Measurements from ENCODE around the gene CRY2.
"Not testable (repeated sequence)": the region's sequence is repeated elsewhere in the genome, so short reads cannot be mapped to it uniquely, and the experiment has no call there.

Gene CRY2

DNA sequence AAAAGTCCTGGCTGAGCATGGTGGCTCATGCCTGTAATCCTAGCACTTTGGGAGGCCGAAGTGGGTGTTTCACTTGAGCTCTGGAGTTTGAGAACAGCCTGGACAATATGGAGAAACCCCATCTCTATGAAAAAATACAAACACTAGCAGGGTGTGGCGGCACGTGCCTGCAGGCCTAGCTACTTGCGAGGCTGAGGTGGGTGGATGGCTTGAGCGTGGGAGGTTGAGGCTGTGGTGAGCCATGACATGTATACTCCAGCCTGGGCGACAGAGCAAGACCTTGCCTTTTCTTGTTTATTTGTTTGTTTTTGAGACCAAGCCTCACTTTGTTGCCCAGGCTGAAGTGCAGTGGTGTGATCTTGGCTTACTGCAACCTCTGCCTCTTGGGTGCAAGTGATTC is 8.1 kb upstream of the CRY2 start:
- in situ Hi-C loops (cut with MboI; ENCODE audit: low sequenced_read_pairs, unreplicated experiment) = no loop called here
- DNase-seq (ENCODE audit: low spot score) = no peak
- TF ChIP-seq, protein P1, sequence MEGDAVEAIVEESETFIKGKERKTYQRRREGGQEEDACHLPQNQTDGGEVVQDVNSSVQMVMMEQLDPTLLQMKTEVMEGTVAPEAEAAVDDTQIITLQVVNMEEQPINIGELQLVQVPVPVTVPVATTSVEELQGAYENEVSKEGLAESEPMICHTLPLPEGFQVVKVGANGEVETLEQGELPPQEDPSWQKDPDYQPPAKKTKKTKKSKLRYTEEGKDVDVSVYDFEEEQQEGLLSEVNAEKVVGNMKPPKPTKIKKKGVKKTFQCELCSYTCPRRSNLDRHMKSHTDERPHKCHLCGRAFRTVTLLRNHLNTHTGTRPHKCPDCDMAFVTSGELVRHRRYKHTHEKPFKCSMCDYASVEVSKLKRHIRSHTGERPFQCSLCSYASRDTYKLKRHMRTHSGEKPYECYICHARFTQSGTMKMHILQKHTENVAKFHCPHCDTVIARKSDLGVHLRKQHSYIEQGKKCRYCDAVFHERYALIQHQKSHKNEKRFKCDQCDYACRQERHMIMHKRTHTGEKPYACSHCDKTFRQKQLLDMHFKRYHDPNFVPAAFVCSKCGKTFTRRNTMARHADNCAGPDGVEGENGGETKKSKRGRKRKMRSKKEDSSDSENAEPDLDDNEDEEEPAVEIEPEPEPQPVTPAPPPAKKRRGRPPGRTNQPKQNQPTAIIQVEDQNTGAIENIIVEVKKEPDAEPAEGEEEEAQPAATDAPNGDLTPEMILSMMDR (IDR thresholded peaks at IDR 0.05; ENCODE audit: borderline replicate concordance, control extremely low read depth, extremely low read depth, insufficient read depth, missing control alignments) = no peak

DNA sequence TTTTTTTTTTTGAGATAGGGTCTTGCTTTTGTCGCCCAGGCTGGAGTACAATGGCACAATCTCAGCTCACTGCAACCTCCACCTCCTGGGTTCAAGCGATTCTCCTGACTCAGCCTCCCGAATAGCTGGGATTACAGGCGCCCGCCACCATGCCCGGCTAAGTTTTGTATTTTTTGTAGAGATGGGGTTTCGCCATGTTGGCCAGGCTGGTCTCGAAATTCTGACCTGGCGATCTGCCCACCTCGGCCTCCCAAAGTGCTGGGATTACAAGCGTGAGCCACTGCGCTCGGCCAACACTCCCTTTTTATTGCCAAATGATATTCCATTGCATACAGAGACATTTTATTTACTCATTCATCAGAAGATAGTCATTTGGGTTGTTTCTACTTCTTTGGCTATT is 7.0 kb upstream of the CRY2 start:
- in situ Hi-C loops (cut with MboI; ENCODE audit: low sequenced_read_pairs, unreplicated experiment); DNase-seq (ENCODE audit: low spot score): not testable (repeated sequence)

DNA sequence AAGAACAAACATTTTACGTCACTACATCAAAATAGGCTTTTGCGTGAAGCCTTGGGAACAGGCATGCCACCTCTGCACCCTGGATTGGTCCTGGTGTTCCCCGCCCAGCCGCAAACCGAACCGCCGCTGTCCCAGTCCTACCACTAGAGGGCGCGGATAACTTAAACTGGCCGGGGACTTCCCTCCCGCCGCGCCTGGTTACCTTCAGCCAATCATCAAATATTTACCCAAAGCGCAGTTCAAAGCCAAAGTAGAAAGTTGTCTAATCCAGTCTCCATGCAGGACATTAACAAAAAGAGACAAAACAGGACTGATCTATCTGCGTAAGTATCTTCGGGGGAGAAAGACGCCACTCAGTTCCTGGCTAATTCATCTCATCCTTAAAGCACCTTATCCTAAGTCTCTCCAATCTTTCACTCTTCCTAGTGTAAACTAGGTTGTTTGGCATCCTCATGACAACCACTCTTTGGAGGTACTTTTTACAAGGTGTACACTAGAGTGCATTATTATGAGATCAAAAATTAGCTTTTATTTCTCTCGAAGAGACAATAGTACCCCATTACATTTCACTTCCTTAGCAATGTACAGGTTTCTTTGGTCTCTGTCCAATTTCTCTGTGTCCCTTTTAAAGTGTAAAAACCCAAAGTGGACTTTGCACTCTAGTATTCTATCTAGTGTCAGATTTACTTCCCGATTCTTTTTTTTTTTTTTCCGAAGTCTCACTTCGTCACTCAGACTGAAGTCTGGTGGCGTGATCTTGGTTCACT is 3.9 kb upstream of the CRY2 start:
- TF ChIP-seq, protein P1 (IDR thresholded peaks at IDR 0.05; ENCODE audit: borderline replicate concordance, control extremely low read depth, extremely low read depth, insufficient read depth, missing control alignments) = peak; percentile 93
- DNase-seq (ENCODE audit: low spot score) = peak; percentile 83
- in situ Hi-C loops (cut with MboI; ENCODE audit: low sequenced_read_pairs, unreplicated experiment) = no loop called here

DNA sequence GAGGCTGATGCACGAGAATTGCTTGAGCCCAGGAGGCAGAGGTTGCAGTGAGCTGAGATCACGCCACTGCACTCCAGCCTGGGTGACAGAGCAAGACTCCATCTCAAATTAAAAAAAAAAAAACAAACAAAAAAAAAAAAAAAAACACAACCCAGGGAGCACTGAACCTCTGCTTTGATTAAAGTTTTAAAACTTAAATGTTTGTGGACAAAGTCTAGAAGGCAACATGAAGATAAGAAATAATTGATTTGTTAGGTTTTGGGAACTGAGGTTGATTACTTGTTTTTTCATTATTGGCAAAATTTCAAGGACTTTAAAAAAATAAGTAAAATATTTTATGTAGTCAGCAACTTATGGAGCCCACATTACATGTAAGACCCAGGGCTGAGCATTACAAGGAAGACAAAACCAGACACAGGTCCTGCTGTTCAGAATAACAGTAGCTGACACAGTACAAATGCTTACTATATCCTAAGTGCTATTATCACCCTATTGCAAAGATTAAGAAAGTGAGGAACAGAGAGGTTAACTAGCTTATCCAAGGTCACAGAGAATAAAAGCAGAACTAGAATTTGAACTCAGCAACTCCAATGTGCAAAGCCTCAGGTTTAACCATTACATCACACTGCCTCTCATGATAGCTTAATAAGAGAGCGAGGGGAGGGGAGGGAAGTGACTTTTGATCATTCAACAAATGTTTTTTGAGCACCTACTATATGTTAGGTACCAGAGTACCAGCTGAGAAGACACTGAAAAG is 2.3 kb upstream of the CRY2 start:
- TF ChIP-seq, protein P1 (IDR thresholded peaks at IDR 0.05; ENCODE audit: borderline replicate concordance, control extremely low read depth, extremely low read depth, insufficient read depth, missing control alignments) = no peak
- DNase-seq (ENCODE audit: low spot score) = no peak
- in situ Hi-C loops (cut with MboI; ENCODE audit: low sequenced_read_pairs, unreplicated experiment) = no loop called here

DNA sequence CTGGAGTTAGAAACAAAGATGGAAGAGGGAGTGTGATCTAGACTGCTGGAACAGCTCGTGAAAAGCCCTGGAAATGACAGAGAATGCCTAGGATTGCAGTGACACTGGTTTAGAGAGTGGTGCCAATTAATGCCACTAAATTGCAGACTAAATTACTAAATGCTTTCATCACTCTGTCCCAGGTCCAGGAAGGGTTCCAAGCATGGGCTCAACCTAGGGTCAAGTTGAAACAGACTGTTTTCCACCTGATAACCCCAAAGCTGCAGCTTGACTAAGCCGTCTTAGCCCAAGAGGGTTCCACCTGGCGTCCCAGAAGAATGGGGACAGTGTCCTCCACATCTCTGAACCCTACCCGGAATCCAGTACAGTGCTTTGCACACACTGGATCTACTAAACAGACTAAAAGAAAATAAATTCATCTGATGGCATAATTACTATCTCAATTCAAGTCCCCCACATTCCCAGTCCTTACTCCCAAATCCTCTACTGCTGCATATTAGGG is 1.1 kb upstream of the CRY2 start:
- in situ Hi-C loops (cut with MboI; ENCODE audit: low sequenced_read_pairs, unreplicated experiment) = no loop called here
- TF ChIP-seq, protein P1 (IDR thresholded peaks at IDR 0.05; ENCODE audit: borderline replicate concordance, control extremely low read depth, extremely low read depth, insufficient read depth, missing control alignments) = no peak
- no peak for DNase-seq (ENCODE audit: low spot score)

DNA sequence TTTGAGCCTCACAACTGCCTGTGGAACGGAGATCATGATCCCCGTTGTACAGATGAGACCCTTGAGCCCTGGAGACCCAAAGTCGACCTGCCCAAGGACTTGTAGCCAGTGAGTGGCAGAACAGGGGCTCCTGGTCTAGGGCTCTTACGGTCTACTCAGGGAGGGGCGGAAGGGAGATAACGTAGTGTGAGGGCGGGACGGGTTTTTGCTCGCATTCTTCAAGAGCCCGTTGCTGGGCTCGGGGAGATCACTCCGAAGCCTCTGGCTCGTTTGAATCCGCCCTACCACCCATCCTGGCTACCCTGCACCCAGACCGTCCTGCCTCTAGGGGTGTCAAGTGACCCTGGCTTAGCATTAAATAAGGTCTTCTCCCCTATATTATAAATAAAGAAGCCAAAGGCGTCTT is 639 bp downstream of the CRY2 start:
- TF ChIP-seq, protein P1 (IDR thresholded peaks at IDR 0.05; ENCODE audit: borderline replicate concordance, control extremely low read depth, extremely low read depth, insufficient read depth, missing control alignments) = no peak
- DNase-seq (ENCODE audit: low spot score) = peak; percentile 52
- in situ Hi-C loops (cut with MboI; ENCODE audit: low sequenced_read_pairs, unreplicated experiment) = no loop called here

DNA sequence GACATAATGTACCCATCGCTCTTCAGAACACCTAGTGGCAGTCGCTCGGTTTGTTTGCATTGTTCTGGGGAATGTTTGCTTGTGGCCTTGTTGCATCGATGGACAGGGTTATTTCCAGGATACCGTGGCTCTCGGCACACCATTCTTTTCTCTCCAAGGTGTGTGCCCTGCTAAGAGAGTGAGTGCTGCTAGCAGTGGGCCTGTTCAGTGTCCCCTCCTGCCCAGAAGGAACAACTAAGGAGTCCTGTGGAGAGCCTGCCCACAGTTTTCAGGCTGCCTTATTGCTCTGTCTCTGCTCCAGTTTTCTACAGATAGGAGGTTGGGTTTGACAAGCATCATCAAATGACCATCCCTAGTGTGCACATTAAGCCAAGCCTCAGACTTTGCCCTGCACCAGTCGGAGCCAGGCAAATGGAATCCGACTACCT is 1.4 kb downstream of the CRY2 start:
- in situ Hi-C loops (cut with MboI; ENCODE audit: low sequenced_read_pairs, unreplicated experiment) = no loop called here
- TF ChIP-seq, protein P1 (IDR thresholded peaks at IDR 0.05; ENCODE audit: borderline replicate concordance, control extremely low read depth, extremely low read depth, insufficient read depth, missing control alignments) = no peak
- no peak for DNase-seq (ENCODE audit: low spot score)

All from GM13976 (cell line).